Smooth muscle cell (in vitro differentiated cells): Measurements from ENCODE around the gene B4GALT4. TPM values are rescaled to one million over a fixed set of nuclear protein-coding genes. Genes with fewer than 3 reads are reported as not detected.
"Not testable (repeated sequence)": the region's sequence is repeated elsewhere in the genome, so short reads cannot be mapped to it uniquely, and the experiment has no call there.

Experiments
- DNase-seq: peaks from one replicate; lab custom pipeline; 2025; ENCODE audit not compliant: unreplicated experiment; lab: John Stamatoyannopoulos, UW
- H2AFZ ChIP-seq: fragments of 200-600 bp; sonication (generic); 2 replicates; pipeline ENCODE4 v1.6.0; 2016; ENCODE audit warnings: antibody characterized with exemption, low read depth, mild to moderate bottlenecking
- H3F3A ChIP-seq: fragments of 200-600 bp; sonication (generic); 2 replicates; pipeline ENCODE4 v1.6.0; 2017; ENCODE audit warnings: antibody characterized with exemption, low read depth
- H3K27ac ChIP-seq: fragments of 200-600 bp; sonication (generic); 2 replicates; pipeline ENCODE4 v1.5.1; 2016; ENCODE audit warnings: low read depth, mild to moderate bottlenecking
- H3K27me3 ChIP-seq: fragments of 200-600 bp; sonication (generic); 2 replicates; pipeline ENCODE4 v1.6.1; 2016; ENCODE audit warnings: low read depth, mild to moderate bottlenecking
- H3K36me3 ChIP-seq: fragments of 200-600 bp; sonication (generic); 2 replicates; pipeline ENCODE4 v1.5.1; 2016; ENCODE audit warnings: low read depth
- H3K4me1 ChIP-seq: fragments of 200-600 bp; sonication (generic); 2 replicates; pipeline ENCODE4 v1.5.1; 2016; ENCODE audit warnings: low read depth
- H3K4me2 ChIP-seq: fragments of 200-600 bp; sonication (generic); 2 replicates; pipeline ENCODE4 v1.6.0; 2016; ENCODE audit warnings: mild to moderate bottlenecking
- H3K4me3 ChIP-seq: fragments of 200-600 bp; sonication (generic); 2 replicates; pipeline ENCODE4 v1.5.1; 2016; ENCODE audit warnings: mild to moderate bottlenecking
- H3K79me2 ChIP-seq: fragments of 200-600 bp; sonication (generic); 2 replicates; pipeline ENCODE4 v1.6.0; 2016; ENCODE audit warnings: low read depth, mild to moderate bottlenecking
- H3K9ac ChIP-seq: fragments of 200-600 bp; sonication (generic); 2 replicates; pipeline ENCODE4 v1.6.0; 2016; ENCODE audit warnings: low read depth
- H3K9me3 ChIP-seq: fragments of 200-600 bp; sonication (generic); replicated peaks from 2 replicates; pipeline ENCODE4 v1.5.1; 2016; ENCODE audit warnings: low read depth
- H4K20me1 ChIP-seq: fragments of 200-600 bp; sonication (generic); 2 replicates; pipeline ENCODE4 v1.6.0; 2016; ENCODE audit warnings: low read depth
- WGBS: methylation state at CpG from one replicate; pipeline ENCODE4 v1.1.7; 2016; ENCODE audit warnings: low lambda C conversion rate; 5-methylcytosine and 5-hydroxymethylcytosine counted together
- polyA plus RNA-seq: library from polyadenylated mRNA; unstranded; fragments of >200 nt; fragmentation: Nextera tagmentation; extraction: Ambion mirVana; gene quantifications from 2 replicates; pipeline ENCODE4 v1.2.1, GENCODE V29; 2016
- total RNA-seq: library from RNA; depleted of rRNA; stranded (reverse); fragments of >200 nt; gene quantifications from 2 replicates; pipeline ENCODE4 v1.2.3, GENCODE V29; 2014
- TF ChIP-seq, protein P1 (sequence below): fragments of 200-600 bp; sonication (generic); IDR thresholded peaks from 2 replicates; pipeline ENCODE4 v1.5.1; 2017; ENCODE audit warnings: borderline replicate concordance, mild to moderate bottlenecking, antibody characterized with exemption; ENCODE audit not compliant: insufficient read depth, poor library complexity, severe bottlenecking

Gene B4GALT4
- total and polyA plus RNA-seq, 2 experiments from 2014 or later, result 28.8 to 33.5 TPM

DNA sequence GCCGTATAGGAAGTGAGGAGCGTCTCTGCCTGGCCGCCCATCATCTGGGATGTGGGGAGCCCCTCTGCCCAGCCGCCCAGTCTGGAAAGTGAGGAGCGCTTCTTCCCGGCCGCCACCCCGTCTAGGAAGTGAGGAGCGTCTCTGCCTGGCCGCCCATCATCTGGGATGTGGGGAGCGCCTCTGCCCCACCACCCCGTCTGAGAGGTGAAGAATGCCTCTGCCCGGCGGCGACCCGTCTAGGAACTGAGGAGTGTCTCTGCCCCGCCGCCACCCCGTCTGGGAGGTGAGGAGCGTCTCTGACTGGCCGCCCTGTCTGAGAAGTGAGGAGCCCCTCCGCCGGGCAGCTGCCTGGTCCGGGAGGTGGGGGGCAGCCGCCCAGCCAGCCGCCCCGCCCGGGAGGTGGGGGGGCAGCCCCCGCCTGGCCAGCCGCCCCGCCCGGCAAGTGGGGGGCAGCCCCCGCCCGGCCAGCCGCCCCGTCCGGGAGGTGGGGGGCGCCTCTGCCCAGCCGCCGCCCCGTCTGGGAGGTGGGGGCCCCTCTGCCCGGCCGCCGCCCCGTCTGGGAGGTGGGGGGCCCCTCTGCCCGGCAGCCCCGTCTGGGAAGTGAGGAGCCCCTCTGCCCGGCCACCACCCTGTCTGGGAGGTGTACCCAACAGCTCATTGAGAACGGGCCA, 1.8 kb upstream of the B4GALT4 start:
- H4K20me1 ChIP-seq, H3K9ac ChIP-seq, H3K36me3 ChIP-seq, H3K4me1 ChIP-seq, H3K9me3 ChIP-seq, H3K27ac ChIP-seq, H3K27me3 ChIP-seq, H2AFZ ChIP-seq, H3K4me2 ChIP-seq, DNase-seq, H3K4me3 ChIP-seq, H3F3A ChIP-seq: not testable (repeated sequence)
- H3K79me2 ChIP-seq, result peaks cover 26% of the 10 kb centered on the region
- WGBS, result 97% methylated on average over 24 of the region's 49 CpGs

DNA sequence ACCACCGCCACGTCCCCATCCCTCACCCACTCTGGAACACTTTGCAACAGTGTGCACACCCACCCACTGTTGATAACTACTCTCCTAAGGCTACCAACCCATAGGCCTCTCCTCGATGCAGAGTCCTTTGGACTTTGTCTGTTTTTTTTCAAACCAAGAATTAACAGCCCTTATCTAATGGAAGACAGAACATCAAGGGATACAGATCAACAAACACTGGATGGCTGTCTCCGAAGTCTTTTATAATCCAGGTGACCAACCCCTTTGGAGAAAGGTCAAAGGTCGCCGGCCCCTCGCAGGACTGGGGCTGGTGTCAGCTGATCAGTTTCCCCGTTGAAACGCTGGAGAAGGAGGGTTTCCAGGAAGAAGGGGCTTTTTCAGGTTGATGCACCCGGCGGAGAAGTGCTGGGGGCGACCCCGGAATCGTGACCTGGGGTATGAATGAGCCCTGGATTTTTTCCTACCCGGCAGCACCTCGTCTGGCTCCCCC, 532 bp downstream of the B4GALT4 start:
- no peak for DNase-seq
- WGBS, result 1% methylated on average over 15 of the region's 16 CpGs

DNA sequence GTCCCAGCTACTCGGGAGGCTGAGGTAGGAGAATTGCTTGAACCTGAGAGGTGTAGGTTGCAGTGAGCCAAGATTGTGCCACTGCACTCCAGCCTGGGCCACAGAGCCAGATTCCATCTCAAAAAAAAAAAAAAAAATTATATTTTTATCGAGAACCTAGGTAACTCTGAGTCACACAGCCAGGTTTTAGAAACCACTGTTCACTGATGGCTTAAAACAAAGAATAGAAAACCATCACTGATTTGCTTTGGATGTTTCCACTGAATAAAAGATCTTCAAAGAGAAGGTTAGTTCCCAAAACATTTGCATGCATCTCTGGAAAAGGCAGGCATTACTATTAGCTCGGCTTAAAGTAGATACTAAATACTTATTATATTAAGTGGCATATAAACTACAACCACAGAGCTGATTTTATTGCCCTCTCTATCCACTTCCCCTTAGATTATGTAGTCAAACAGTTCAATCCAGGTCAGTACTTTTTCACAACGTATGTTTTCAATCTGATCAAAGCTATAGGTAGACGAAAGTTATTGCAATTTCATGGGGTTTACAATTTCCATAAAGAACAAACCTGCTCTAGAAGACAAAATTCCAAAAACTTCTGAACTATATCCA, 1.4 kb downstream of the B4GALT4 start:
- no peaks in the 10 kb centered on the region for H3K27me3 ChIP-seq
- peak overlapping the region; percentile 86 for H3K27ac ChIP-seq
- H3K36me3 ChIP-seq, result no peaks in the 10 kb centered on the region
- WGBS, result 41% methylated on average over 5 of the region's 5 CpGs
- H3K79me2 ChIP-seq, result peaks cover 29% of the 10 kb centered on the region
- H3K4me3 ChIP-seq, result peak overlapping the region; percentile 95
- peak overlapping the region; percentile 90 for H3K9ac ChIP-seq
- TF ChIP-seq, protein P1, sequence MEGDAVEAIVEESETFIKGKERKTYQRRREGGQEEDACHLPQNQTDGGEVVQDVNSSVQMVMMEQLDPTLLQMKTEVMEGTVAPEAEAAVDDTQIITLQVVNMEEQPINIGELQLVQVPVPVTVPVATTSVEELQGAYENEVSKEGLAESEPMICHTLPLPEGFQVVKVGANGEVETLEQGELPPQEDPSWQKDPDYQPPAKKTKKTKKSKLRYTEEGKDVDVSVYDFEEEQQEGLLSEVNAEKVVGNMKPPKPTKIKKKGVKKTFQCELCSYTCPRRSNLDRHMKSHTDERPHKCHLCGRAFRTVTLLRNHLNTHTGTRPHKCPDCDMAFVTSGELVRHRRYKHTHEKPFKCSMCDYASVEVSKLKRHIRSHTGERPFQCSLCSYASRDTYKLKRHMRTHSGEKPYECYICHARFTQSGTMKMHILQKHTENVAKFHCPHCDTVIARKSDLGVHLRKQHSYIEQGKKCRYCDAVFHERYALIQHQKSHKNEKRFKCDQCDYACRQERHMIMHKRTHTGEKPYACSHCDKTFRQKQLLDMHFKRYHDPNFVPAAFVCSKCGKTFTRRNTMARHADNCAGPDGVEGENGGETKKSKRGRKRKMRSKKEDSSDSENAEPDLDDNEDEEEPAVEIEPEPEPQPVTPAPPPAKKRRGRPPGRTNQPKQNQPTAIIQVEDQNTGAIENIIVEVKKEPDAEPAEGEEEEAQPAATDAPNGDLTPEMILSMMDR, result no peak
- peak overlapping the region; percentile 91 for H3K4me2 ChIP-seq
- no peak overlapping the region for H2AFZ ChIP-seq
- H4K20me1 ChIP-seq, result peaks cover 9% of the 10 kb centered on the region
- no peak for DNase-seq
- peaks cover 3% of the 10 kb centered on the region for H3K4me1 ChIP-seq
- H3F3A ChIP-seq, result no peaks in the 10 kb centered on the region
- no peaks in the 10 kb centered on the region for H3K9me3 ChIP-seq

More for the DNA sequence above, 532 bp downstream of the B4GALT4 start:
- no peaks in the 10 kb centered on the region for H3K36me3 ChIP-seq
- H3K9ac ChIP-seq, result peak overlapping the region; percentile 90
- H3K9me3 ChIP-seq, result no peaks in the 10 kb centered on the region
- H4K20me1 ChIP-seq, result peaks cover 9% of the 10 kb centered on the region
- peak overlapping the region; percentile 86 for H3K27ac ChIP-seq
- peak overlapping the region; percentile 95 for H3K4me3 ChIP-seq
- peaks cover 29% of the 10 kb centered on the region for H3K79me2 ChIP-seq
- TF ChIP-seq, protein P1, result no peak
- H3K27me3 ChIP-seq, result no peaks in the 10 kb centered on the region
- H3K4me2 ChIP-seq, result peak overlapping the region; percentile 91
- H3F3A ChIP-seq, result no peaks in the 10 kb centered on the region
- H2AFZ ChIP-seq, result peak overlapping the region; percentile 40
- peaks cover 3% of the 10 kb centered on the region for H3K4me1 ChIP-seq

DNA sequence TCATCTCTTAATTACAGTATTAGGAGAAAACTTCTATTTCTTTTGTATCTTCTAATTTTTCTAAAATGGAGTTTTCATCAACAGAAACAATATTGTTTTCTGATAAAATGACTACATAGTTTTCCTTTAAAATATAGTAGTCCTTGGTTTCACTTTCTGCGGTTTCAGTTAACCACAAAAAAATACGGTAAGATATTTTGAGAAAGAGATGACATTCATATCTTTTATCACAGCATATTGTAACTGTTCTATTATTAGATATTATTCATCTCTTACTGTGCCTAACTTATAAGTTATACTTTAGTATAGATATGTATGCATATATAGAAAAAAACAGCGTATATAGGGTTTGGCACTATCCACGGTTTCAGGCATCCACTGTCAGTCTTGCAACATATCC, 2.3 kb downstream of the B4GALT4 start:
- Histone ChIP-seq H3K27me3 (no peaks in the 10 kb centered on the region), H3K79me2 (peaks cover 29% of the 10 kb centered on the region), H3K9ac (no peak overlapping the region), H3K9me3 (no peaks in the 10 kb centered on the region), H3K4me1 (peaks cover 3% of the 10 kb centered on the region), H3K27ac (no peak overlapping the region), H2AFZ (no peak overlapping the region), H3K36me3 (no peaks in the 10 kb centered on the region), H4K20me1 (peaks cover 9% of the 10 kb centered on the region), H3F3A (no peaks in the 10 kb centered on the region), H3K4me3 (peak overlapping the region; percentile 95), H3K4me2 (peak overlapping the region; percentile 91)
- no peak for DNase-seq
- WGBS, result 91% methylated on average over 4 of the region's 4 CpGs
- TF ChIP-seq, protein P1, result no peak
